HTERT RPE-1 (cell line): ENCODE data around the gene SP100.
"Not testable (repeated sequence)": the region's sequence is repeated elsewhere in the genome, so short reads cannot be mapped to it uniquely, and the experiment has no call there.

Experiments
- in situ Hi-C: fragments of 300-500 bp; cut with MboI; formaldehyde crosslinking; loops from 4 replicates; pipeline ENCODE4 v1.14.3; 2020; ENCODE audit warnings: low sequenced_read_pairs

Gene SP100

DNA sequence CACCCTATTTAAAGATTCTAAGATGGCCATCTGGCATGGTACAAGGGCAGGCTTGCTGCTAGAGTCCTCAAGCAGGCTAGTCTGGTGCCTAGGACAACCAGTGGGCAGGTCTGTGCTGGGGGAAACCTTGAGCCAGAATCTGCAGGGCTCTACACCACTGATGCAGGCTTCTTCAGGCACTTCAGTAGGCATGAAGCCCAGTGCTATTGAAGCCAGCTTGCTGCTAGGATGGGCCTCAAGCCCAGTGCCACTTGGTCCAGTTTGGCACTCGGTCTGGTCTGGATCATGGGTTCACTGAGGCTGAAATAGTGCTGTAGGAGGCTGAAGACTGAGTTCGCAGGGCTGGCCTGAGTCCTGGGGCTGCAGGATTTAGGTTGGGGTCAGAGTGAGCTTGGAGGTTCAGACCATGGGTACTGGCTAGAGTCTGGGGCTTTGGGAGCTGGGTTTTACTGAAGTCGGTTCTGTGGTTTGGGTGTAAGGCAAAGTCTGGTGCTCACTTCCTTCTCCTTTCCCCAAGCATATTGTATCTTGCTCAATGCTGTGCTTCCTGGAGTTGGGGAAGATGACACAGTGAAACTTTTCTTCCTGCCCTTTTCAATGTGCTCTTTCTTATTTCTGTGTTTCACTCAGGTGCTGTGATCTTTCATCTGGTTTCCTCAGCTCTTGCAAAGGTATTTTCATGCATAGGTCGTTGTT is 41.2 kb downstream of the SP100 start:
- in situ Hi-C loops = no loop called here

DNA sequence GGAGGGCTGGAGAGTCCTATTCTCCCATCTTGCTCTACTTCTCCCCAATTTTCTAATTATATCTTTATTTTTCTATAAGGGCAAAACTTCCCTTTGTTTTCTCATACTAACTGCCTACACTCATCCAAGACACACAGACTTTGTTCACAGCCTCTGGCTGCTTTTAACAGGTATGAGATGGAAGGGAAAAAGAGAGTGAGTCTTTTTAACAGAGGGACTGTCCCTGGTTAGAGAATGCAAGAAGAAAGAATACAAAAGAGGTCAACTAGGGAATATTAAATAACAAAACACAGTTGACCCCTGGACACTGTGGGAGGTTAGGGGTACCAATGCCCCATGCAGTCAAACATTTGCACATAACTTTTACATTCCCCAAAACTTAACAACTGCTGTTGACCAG is 41.8 kb downstream of the SP100 start:
- in situ Hi-C loops = no loop called here

DNA sequence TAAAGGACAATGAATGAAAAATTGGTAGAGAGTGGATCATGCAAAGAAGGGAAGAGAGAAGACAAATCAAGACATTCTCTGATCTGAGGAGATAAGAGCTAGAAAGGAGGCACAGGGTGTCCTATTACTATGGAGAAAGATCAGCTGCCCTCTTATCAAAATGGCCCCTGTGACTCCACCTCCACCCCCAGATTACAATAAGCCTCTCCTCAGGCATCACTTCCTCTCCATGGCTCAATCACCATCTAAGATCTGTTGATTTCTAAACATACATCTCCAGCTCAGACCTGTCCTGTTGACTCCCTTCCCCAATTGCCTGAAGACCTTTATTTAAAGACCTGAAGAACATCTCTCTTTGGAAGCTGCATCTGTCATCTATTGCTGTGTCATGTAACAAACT is 43.2 kb downstream of the SP100 start:
- in situ Hi-C loops = no loop called here

DNA sequence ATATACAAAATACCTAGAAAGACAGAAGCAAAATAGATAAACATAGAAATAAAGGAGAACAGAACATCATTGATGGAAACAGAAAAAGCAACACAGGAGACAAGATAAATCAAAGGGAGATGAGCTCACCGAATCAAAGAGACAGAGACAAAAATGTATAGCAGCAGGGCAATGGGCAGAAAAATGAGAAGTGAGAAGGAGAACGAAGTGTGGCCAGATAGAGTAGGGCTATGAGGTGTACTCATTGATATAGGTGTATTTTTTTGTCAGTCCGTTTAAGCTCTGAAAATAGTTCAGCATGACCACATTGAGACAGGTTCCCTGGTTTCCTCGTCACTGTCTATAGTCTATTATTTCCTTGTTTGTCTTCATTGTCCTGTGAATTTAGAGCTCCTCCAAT is 55.1 kb downstream of the SP100 start:
- in situ Hi-C loops = no loop called here

DNA sequence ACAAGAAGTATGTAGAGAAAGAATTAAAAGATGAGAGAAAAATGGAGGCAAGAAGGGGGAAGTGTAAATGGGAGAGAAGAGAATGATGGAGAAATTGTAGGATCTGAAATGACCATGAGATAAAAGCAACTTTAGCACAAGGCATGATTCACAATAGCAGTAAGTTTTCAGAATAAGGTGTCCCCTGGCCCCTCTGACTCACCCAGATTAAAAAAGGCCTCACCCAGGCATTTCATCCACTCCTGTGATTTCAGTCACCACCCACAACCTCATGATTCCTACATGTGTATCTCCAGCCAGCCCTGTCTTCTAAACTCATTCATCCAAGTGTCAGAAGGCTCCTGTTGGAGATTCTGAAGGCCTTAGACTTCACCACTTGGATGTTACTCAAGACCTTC is 56.6 kb downstream of the SP100 start:
- in situ Hi-C loops = no loop called here

DNA sequence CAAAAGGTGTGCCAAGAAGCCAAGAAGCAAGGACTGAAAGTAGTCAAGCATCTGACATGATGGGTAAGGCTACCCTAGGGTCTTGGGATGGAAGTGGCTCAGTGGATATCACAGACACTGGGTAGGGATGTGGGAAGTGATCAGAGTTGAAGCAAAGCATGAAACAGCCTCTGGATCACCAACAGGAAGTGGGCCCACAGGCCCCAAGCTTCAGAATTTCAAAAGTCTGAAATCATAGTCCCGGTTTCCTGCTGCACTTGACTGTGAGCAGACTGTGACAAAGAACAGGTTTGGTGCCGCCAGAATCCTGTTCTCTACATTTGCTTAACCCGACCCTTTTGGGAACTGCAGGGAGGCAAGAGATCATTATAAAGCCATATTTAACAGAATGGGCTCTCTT is 57.4 kb downstream of the SP100 start:
- in situ Hi-C loops = no loop called here

DNA sequence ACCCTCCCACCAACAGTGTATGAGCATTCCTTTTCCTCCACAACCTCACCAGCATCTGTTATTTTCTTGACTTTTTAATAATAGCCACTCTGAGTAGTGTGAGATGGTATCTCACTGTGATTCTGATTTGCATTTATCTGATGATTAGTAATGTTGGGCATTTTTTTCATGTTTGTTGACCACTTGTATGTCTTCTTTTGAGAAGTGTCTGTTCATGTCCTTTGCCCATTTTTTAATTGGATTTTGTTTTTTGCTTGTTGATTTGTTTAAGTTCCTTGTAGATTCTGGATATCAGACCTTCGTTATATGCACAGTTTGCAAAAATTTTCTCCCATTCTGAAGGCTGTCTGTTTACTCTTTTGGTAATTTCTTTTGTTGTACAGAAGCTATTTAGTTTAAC is 59.1 kb downstream of the SP100 start:
- in situ Hi-C loops = no loop called here

GRCh38 chr2:230485801-230486341 is 69.9 kb downstream of the SP100 start:
- in situ Hi-C loops = no loop called here

DNA sequence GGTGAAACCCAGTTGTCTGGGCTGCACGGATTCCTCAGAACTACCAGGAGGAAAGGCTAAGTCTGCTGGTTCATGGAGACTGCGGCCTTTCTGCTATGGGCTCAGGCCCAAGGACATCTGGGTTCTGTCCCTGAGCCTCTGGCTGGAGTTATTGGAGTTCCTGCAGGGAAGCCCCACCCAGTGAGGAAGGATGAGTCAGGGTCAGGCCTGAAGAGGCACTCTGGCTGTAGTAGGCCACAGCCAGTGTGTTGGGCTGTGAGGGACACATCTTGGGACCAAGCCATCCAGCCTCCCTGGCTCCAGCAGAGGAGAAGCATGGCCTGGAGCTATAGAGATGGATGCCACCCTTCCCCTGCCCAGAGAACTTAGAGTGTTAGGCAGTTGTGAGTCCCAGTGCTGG is 75.2 kb downstream of the SP100 start:
- in situ Hi-C loops = not testable (repeated sequence)

DNA sequence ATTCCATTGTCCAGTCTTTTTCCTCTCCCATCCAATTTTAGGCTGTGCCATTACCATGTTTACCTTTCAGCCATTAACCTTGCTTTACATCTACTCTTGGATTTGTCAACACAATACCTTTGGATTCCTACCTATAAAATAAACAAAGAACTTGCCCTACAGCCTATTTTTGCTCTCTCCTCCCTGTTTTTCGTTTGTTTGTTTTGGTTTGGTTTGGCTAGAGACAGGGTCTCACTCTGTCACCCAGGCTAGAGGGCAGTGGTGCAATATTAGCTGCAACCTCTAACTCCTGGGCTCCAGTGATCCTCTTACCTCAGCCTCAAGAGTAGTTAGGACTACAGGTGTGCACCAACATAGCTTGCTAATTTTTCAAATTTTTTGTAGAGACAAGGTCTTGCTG is 76.1 kb downstream of the SP100 start:
- in situ Hi-C loops = no loop called here

- in situ Hi-C loops = no loop called here
These were observed 79.0 kb downstream of the SP100 start for GRCh38 chr2:230494980-230495379.

GRCh38 chr2:230496891-230497290 is 80.9 kb downstream of the SP100 start:
- in situ Hi-C loops = no loop called here

GRCh38 chr2:230498506-230499107 is 82.6 kb downstream of the SP100 start:
- in situ Hi-C loops = no loop called here

- in situ Hi-C loops = no loop called here
These were observed 86.6 kb downstream of the SP100 start for GRCh38 chr2:230502593-230502992.

- in situ Hi-C loops = no loop called here
These were observed 87.8 kb downstream of the SP100 start for GRCh38 chr2:230503798-230504197.

GRCh38 chr2:230505162-230505561 is 89.2 kb downstream of the SP100 start:
- in situ Hi-C loops = no loop called here

GRCh38 chr2:230512955-230513748 is 97.2 kb downstream of the SP100 start:
- in situ Hi-C loops = no loop called here

DNA sequence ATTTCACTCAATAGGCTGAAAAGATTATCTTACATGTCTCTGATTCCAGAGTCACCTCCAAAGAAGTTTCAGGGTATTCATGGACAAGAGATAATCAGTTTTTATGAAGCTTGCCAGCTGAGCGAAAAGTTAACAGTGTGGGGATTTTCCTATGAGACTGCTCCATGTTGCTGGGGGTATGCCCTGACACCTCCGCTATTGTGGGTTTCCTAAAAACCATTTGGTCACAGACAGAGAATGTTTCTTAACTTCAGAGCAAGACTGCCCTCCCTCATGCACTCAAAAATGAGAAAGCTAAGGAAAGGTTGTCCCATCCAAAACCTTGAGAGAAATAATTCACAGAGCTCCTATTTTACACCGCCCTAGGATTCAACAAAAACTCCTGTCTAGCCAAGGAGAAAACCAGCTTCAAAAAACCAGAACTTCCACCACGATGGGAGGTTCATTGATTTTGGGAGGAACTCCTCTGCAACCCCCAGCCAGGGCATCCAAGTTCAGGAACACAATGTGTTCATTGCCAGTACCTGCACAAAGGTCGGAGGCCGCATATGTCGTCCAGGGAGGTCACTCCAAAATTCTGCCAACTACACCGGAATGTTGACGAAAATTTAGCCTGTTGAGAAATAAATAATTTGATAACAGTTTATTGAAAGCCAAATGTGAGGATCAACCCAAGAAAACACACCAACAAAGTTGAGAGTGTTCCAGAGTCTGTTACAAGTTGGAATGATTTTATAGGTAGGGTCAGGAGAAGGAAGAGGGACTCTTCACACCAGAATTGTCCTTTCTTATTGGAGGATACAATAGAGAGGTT is 104.3 kb downstream of the SP100 start:
- in situ Hi-C loops = no loop called here

GRCh38 chr2:230520875-230521155 is 104.8 kb downstream of the SP100 start:
- in situ Hi-C loops = no loop called here

- in situ Hi-C loops = no loop called here
These were observed 105.4 kb downstream of the SP100 start for GRCh38 chr2:230521386-230521785.

- in situ Hi-C loops = no loop called here
These were observed 109.7 kb downstream of the SP100 start for GRCh38 chr2:230525682-230526081.
